Epithelial cell of proximal tubule (primary cell): ENCODE data around the gene MSANTD1. TPM values are rescaled to one million over a fixed set of nuclear protein-coding genes. Genes with fewer than 3 reads are reported as not detected.
"Not testable (repeated sequence)": the region's sequence is repeated elsewhere in the genome, so short reads cannot be mapped to it uniquely, and the experiment has no call there.

Source experiments
- DNase-seq: peaks from one replicate; pipeline ENCODE4 v3.0.0-alpha.2; 2011; ENCODE audit warnings: low read depth
- H3K4me3 ChIP-seq: 2 replicates; pipeline ENCODE4 v1.5.1; 2011; ENCODE audit warnings: low read depth, mild to moderate bottlenecking, low read length
- CTCF ChIP-seq: conservative IDR thresholded peaks from 2 replicates; pipeline ENCODE4 v1.5.1; 2012; ENCODE audit warnings: low read depth, mild to moderate bottlenecking, low read length
- total RNA-seq: library from RNA; depleted of rRNA; stranded (reverse); fragments of >200 nt; gene quantifications from 2 replicates; pipeline ENCODE4 v1.2.3, GENCODE V29; 2015

MSANTD1 gene
- total RNA-seq, 1 donor from 2014 or later = not detected

DNA sequence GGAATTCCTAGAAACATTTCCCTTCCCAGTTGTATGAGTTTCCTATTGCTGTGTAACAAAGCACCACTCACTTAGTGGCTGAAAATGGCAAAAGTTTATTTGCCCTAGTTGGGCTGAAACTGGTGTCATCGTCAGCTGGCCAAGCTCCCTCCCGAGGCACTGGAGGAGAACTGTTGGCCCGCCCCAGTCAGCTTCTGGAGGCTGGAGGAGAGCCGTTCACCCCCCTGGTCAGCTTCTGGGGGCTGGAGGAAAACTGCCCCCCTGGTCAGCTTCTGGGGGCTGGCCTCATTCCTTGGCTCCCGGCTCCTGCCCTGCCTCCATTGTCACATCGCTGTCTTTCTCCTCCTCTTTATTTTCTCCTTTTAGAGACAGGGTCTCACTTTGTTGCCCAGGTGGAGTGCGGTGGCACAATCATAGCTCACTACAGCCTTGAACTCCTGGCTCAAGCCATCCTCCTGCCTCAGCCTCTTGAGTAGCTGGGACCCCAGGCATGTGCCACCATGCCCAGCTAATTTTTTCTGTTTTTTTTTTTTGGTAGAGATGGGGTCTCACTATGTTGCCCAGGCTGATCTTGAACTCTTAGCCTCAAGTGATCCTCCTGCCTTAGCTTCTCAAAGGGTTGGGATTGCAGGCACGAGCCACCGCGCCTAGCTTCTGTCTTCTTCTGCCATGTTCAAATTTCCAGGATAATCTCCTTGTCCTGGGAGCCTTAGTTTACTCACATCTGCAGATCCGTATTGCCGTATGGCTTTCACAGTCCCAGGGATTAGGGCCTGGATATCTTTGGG is 47.1 kb downstream of the MSANTD1 start:
- no peak for TF ChIP-seq CTCF
- DNase-seq = no peak
- no peak overlapping the region for H3K4me3 ChIP-seq

DNA sequence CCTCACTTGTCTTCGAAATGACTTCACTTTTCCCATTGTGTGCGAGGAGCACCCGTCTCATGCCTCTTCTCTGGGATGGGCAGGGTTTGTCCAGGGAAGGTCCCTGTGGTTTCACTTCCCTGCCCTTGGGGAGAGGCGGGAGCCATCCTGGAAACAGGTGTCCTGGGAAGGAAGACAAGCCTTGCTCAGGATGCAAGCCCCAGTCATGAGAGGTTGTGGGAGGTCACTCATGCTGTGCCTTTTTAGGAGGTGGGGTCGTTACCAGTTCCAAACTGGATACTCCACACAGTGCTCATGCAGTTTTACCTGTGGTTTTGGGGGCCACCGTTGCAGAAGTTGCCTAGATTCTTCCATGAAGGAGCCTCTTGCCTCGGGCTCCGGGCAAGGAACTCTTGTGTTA is 47.7 kb downstream of the MSANTD1 start:
- H3K4me3 ChIP-seq = no peak overlapping the region
- TF ChIP-seq CTCF = no peak

GRCh38 chr4:3297066-3297859 is 48.3 kb downstream of the MSANTD1 start:
- no peak for TF ChIP-seq CTCF
- H3K4me3 ChIP-seq = no peak overlapping the region
- DNase-seq = no peak

More for the DNA sequence above, 47.7 kb downstream of the MSANTD1 start:
- DNase-seq = no peak

GRCh38 chr4:3299122-3299975 is 50.4 kb downstream of the MSANTD1 start:
- no peak for TF ChIP-seq CTCF
- DNase-seq = no peak
- H3K4me3 ChIP-seq = no peak overlapping the region

DNA sequence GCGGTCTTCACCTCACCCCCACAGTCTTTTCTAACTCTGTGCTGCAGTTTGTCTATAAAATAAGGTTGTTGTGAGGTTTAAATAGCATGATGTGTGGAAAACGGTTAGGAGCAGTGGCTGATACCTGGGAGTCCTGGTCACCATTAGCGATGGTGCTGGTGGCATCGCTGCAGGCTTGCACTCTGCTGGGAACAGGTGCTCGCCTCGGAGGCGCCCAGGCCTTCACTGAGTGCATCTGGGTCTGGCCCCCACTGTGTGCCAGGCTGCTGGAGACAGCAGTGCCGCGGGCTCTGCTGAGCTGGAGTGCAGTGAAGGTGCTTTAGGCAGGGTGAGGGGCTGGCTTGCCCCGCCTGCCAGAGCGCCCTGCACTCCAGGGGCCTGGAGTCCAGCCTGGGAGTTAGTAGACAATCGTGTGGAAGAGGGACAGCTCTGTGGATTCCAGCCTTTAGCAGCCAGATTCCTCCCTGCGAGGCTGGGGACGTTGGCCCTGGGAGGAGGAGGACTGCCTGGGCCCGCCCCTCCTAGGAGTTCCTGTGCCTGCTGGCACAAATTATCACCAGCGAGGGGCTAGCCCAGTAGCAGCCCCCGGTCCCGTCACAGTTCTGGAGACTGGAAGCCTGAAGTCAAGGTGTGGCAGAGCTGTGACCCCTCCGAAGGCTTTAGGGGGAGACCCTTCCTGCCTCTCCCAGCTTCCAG is 51.2 kb downstream of the MSANTD1 start:
- no peak for TF ChIP-seq CTCF
- no peak for DNase-seq
- no peak overlapping the region for H3K4me3 ChIP-seq

DNA sequence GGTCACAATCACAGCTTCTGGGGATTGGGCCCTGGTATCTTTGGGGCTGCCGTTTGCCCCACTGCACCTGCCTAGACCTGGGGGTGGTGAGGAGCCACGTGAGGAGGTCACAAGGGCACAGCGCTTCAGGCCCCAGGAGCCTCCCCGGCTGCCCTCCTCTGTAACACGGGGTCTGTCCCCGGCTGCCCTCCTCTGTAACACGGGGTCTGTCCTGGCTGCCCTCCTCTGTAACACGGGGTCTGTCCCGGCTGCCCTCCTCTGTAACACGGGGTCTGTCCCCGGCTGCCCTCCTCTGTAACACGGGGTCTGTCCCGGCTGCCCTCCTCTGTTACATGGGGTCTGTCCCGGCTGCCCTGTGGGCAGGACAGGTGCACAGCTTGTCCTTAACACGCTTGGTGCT is 51.9 kb downstream of the MSANTD1 start:
- not testable (repeated sequence) for DNase-seq, H3K4me3 ChIP-seq
